B cell (primary cell): Measurements from ENCODE around the gene SLIT3. TPM values are rescaled to one million over a fixed set of nuclear protein-coding genes. Genes with fewer than 3 reads are reported as not detected.

Source experiments
- ATAC-seq: fragments of 200-7000 bp; cut with Tn5 transposase; one replicate; pipeline ENCODE4 v1.10.0; 2021; ENCODE audit warnings: low read depth, mild to moderate bottlenecking, moderate number of reproducible peaks, moderate library complexity
- CTCF ChIA-PET: fragments of 350-600 bp; sonication (Branson Sonifier 250); formaldehyde crosslinking; loops from one replicate; lab custom pipeline; 2021; ENCODE audit warnings: antibody characterized with exemption, inconsistent platforms; lab: Charles Lee
- POLR2A ChIA-PET: fragments of 350-600 bp; sonication (Branson Sonifier 250); formaldehyde crosslinking; loops from one replicate; lab custom pipeline; 2021; ENCODE audit warnings: antibody characterized with exemption; lab: Charles Lee
- DNase-seq: peaks from one replicate; pipeline ENCODE4 v3.0.0; 2013
- H2AFZ ChIP-seq: 2 replicates; pipeline ENCODE4 v1.6.1; 2012; ENCODE audit warnings: mild to moderate bottlenecking, low read depth, low read length; ENCODE audit not compliant: insufficient read depth, poor library complexity, severe bottlenecking
- H3K27ac ChIP-seq, 2 donors: 1 replicate in 1 of 2; 2 replicates in 1 of 2; pipeline ENCODE4 v1.5.1; 2012 to 2013; ENCODE audit warnings: low read length in 2 of 2, mild to moderate bottlenecking in 2 of 2, moderate library complexity in 1 of 2
- H3K27me3 ChIP-seq, 4 experiments: fragments of 200-600 bp in 1 of 4; sonication (generic) in 1 of 4; replicated peaks in 1 of 4; 1 replicate in 2 of 4; 2 replicates in 2 of 4; pipeline versions ENCODE4 v1.6.1 to v1.7.0; 2013 to 2016; ENCODE audit warnings: low read length in 3 of 4, mild to moderate bottlenecking in 2 of 4, mixed read lengths in 1 of 4, moderate library complexity in 1 of 4; ENCODE audit not compliant: insufficient read depth in 4 of 4, control insufficient read depth in 3 of 4; ENCODE audit errors: control extremely low read depth in 1 of 4
- H3K36me3 ChIP-seq, 2 experiments: replicated peaks in 1 of 2; 1 replicate in 1 of 2; 2 replicates in 1 of 2; pipeline versions ENCODE4 v1.6.1 to v1.7.1; 2013; ENCODE audit warnings: low read length in 1 of 2; ENCODE audit not compliant: insufficient read depth in 2 of 2, control insufficient read depth in 1 of 2; ENCODE audit errors: control extremely low read depth in 1 of 2, extremely low read depth in 1 of 2
- H3K4me1 ChIP-seq, 2 donors: fragments of 200-600 bp in 1 of 2; sonication (generic) in 1 of 2; 1 replicate in 1 of 2; 2 replicates in 1 of 2; pipeline versions ENCODE4 v1.5.1 to v1.6.1; 2013 to 2017; ENCODE audit warnings: low read length in 2 of 2; ENCODE audit not compliant: control insufficient read depth in 2 of 2, insufficient read depth in 2 of 2
- H3K4me2 ChIP-seq: replicated peaks from 2 replicates; pipeline ENCODE3; 2012; ENCODE audit warnings: mild to moderate bottlenecking, low read depth, low read length; ENCODE audit not compliant: poor library complexity, severe bottlenecking
- H3K4me3 ChIP-seq, 5 experiments: fragments of 200-600 bp in 1 of 5; sonication (generic) in 1 of 5; 1 replicate in 3 of 5; 2 replicates in 2 of 5; pipeline versions ENCODE4 v1.5.1 to v1.7.0; 2011 to 2016; ENCODE audit warnings: low read length in 4 of 5, mild to moderate bottlenecking in 4 of 5, low read depth in 2 of 5, control low read depth in 1 of 5, moderate library complexity in 1 of 5; ENCODE audit not compliant: insufficient read depth in 1 of 5; ENCODE audit errors: control extremely low read depth in 1 of 5, extremely low read depth in 1 of 5
- H3K79me2 ChIP-seq: fragments of 200-600 bp; sonication (generic); one replicate; pipeline ENCODE4 v1.6.0; 2016; ENCODE audit warnings: low read length; ENCODE audit not compliant: control insufficient read depth, insufficient read depth
- H3K9ac ChIP-seq: fragments of 200-600 bp; sonication (generic); 2 replicates; pipeline ENCODE4 v1.6.1; 2017; ENCODE audit warnings: mild to moderate bottlenecking, low read length, moderate library complexity
- H3K9me3 ChIP-seq, 3 donors: one replicate each; pipeline versions ENCODE4 v1.6.1 to v1.7.1; 2013; ENCODE audit warnings: low read length in 2 of 3; ENCODE audit not compliant: control insufficient read depth in 2 of 3, insufficient read depth in 1 of 3; ENCODE audit errors: control extremely low read depth in 1 of 3
- H4K20me1 ChIP-seq: 2 replicates; pipeline ENCODE4 v1.6.0; 2012; ENCODE audit warnings: mild to moderate bottlenecking, low read length; ENCODE audit not compliant: insufficient read depth, control insufficient read depth, poor library complexity, severe bottlenecking
- H3K27ac Mint-ChIP-seq: one replicate; pipeline ENCODE4 v1.8.0; 2021; ENCODE audit warnings: mixed read lengths
- H3K27me3 Mint-ChIP-seq: one replicate; pipeline ENCODE4 v1.8.0; 2021; ENCODE audit warnings: mixed read lengths
- H3K4me1 Mint-ChIP-seq: one replicate; pipeline ENCODE4 v1.8.0; 2021; ENCODE audit warnings: mixed read lengths
- H3K4me3 Mint-ChIP-seq: one replicate; pipeline ENCODE4 v1.8.0; 2021; ENCODE audit warnings: mixed read lengths
- H3K9me3 Mint-ChIP-seq: one replicate; pipeline ENCODE4 v1.8.0; 2022; ENCODE audit warnings: mixed read lengths; ENCODE audit not compliant: insufficient read depth
- EZH2 ChIP-seq: IDR thresholded peaks from 2 replicates; pipeline ENCODE4 v1.6.1; 2012; ENCODE audit warnings: borderline replicate concordance, low read depth, mild to moderate bottlenecking, moderate library complexity, low read length; ENCODE audit not compliant: insufficient read depth, poor library complexity, severe bottlenecking
- WGBS: methylation state at CpG from one replicate; pipeline ENCODE4 v1.1.5; 2013; ENCODE audit warnings: missing lambda C conversion rate; ENCODE audit not compliant: insufficient coverage; 5-methylcytosine and 5-hydroxymethylcytosine counted together
- intact Hi-C: fragments of 100-400 bp; cut with micrococcal nuclease; formaldehyde crosslinking; loops from one replicate; pipeline ENCODE4 v1.10.0; 2022
- polyA plus RNA-seq: library from polyadenylated mRNA; depleted of rRNA; stranded (reverse); fragments of >200 nt; gene quantifications from 2 replicates; pipeline ENCODE4 v1.2.3, GENCODE V29; 2012
- total RNA-seq, 2 donors: library from RNA; stranded (reverse); fragments of 120-200 nt in 1 of 2; gene quantifications; 1 replicate in 1 of 2; 2 replicates in 1 of 2; pipeline versions ENCODE4 v1.2.3 to v1.2.4, GENCODE V29; 2013 to 2022
- TF ChIP-seq, protein P1 (sequence below): fragments of 200-600 bp; IDR thresholded peaks from one replicate; pipeline ENCODE4 v1.8.0; 2022; ENCODE audit warnings: antibody characterized with exemption, mild to moderate bottlenecking

SLIT3 gene
- total and polyA plus RNA-seq, 2 donors (not counting 1 experiment from before 2014, with no cell fraction given) = not detected

DNA sequence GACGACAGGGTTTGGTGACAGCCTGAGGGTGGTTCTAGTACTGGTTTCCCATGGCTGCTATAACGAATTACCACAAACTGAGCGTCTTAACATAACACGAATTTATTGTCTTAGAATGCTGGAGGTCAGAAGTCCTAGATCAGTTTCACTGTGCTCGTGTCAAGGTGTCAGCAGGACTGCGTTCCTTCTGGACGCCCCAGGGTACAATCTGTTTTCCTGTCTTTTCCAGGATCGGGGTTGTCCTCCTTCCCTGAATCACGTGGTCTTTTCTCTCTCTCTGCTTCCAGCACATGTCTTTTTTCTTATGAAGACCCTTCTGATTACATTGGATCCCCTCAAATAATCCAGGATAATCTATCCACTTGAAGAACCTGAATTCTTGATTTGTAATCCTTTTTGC is 430.0 kb downstream of the SLIT3 start:
- Histone ChIP-seq H3K27ac (no peak overlapping the region), H3K4me1 (no peaks in the 10 kb centered on the region), H3K79me2 (no peaks in the 10 kb centered on the region), H2AFZ (no peak overlapping the region), H4K20me1 (no peaks in the 10 kb centered on the region), H3K27me3 (peaks cover 0 to 11% (median 4%) of the 10 kb centered on the region in 4 experiments), H3K9ac (no peak overlapping the region), H3K4me3 (no peak overlapping the region), H3K36me3 (no peaks in the 10 kb centered on the region), H3K4me2 (no peak overlapping the region), H3K9me3 (peaks cover 0 to 2% (median 0%) of the 10 kb centered on the region in 3 donors)
- intact Hi-C loops = no loop called here
- Mint-ChIP-seq H3K27me3 (peaks cover 18% of the 10 kb centered on the region), H3K27ac (no peak overlapping the region), H3K4me3 (no peak overlapping the region), H3K4me1 (no peaks in the 10 kb centered on the region), H3K9me3 (no peaks in the 10 kb centered on the region)
- WGBS = 73% methylated on average over 8 of the region's 9 CpGs
- TF ChIP-seq, protein P1, sequence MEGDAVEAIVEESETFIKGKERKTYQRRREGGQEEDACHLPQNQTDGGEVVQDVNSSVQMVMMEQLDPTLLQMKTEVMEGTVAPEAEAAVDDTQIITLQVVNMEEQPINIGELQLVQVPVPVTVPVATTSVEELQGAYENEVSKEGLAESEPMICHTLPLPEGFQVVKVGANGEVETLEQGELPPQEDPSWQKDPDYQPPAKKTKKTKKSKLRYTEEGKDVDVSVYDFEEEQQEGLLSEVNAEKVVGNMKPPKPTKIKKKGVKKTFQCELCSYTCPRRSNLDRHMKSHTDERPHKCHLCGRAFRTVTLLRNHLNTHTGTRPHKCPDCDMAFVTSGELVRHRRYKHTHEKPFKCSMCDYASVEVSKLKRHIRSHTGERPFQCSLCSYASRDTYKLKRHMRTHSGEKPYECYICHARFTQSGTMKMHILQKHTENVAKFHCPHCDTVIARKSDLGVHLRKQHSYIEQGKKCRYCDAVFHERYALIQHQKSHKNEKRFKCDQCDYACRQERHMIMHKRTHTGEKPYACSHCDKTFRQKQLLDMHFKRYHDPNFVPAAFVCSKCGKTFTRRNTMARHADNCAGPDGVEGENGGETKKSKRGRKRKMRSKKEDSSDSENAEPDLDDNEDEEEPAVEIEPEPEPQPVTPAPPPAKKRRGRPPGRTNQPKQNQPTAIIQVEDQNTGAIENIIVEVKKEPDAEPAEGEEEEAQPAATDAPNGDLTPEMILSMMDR = no peak
- no peak for TF ChIP-seq EZH2
- DNase-seq = no peak
- ATAC-seq = no peak
- CTCF ChIA-PET = no interaction called here
- POLR2A ChIA-PET = no interaction called here

DNA sequence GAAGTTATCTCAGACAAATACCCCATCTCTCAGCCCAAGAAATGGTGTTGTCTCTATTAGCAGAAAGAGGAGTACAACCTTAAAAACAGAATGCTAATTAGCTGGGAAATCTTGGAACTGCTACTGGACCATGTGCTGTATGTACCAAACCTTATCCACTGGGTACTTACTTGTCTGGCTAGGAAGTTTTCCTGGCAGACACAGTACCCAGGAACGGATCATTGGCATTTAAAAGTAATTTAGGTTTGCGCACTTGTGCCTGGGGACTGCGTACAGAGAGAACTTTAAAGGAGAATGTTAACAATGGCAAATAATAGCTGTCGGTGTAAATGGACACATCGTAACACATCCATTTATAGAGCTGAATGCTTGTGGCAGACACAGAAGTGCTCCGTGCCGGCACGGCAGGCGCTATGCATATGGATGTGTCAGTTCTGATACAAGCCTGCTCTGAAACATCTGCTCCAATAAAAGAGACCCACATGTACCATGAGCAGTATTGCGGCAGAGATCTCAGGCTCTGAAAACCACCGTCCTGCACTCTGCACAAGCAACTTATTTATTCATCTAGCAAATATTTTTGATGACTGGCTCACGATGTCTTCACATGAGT is 431.2 kb downstream of the SLIT3 start:
- H3K9me3 ChIP-seq = peaks cover 0 to 2% (median 0%) of the 10 kb centered on the region in 3 donors
- Mint-ChIP-seq H3K27ac (no peak overlapping the region), H3K4me3 (no peak overlapping the region), H3K4me1 (no peaks in the 10 kb centered on the region), H3K9me3 (no peaks in the 10 kb centered on the region), H3K27me3 (peaks cover 18% of the 10 kb centered on the region)
- POLR2A ChIA-PET = no interaction called here
- TF ChIP-seq EZH2 = no peak
- TF ChIP-seq, protein P1 = no peak
- intact Hi-C loops = no loop called here
- no peak overlapping the region for H2AFZ ChIP-seq
- ATAC-seq = no peak
- no peaks in the 10 kb centered on the region for H3K36me3 ChIP-seq
- H3K4me2 ChIP-seq = no peak overlapping the region
- DNase-seq = no peak
- no peaks in the 10 kb centered on the region for H3K79me2 ChIP-seq
- 100% methylated on average over 7 of the region's 12 CpGs for WGBS
- H3K27ac ChIP-seq = no peak overlapping the region
- no peak overlapping the region for H3K9ac ChIP-seq
- H3K27me3 ChIP-seq = peaks cover 0 to 8% (median 3%) of the 10 kb centered on the region in 4 experiments
- no peaks in the 10 kb centered on the region for H3K4me1 ChIP-seq
- CTCF ChIA-PET = no interaction called here
- no peaks in the 10 kb centered on the region for H4K20me1 ChIP-seq
- no peak overlapping the region for H3K4me3 ChIP-seq
